ENCODE measurements around the gene COG7.

Gene COG7

GRCh38 chr16:23408823-23409298 lies 44.1 kb downstream of the COG7 start (continued):
- TF ChIP-seq PBX3 (CRISPR knock-in tag; IDR thresholded peaks at IDR 0.05) (no peak), ZNF629 (tag by site-specific recombination; IDR thresholded peaks at IDR 0.05) (peak; percentile 83), ZNF335 (tag by site-specific recombination; conservative IDR thresholded peaks at IDR 0.05) (0 out of 2 replicates have a peak, but pooled peaks have one; percentile 32), ZNF174 (tag by site-specific recombination; IDR thresholded peaks at IDR 0.05) (no peak), ZNF645 (tag by site-specific recombination; IDR thresholded peaks at IDR 0.05) (no peak), ZNF571 (tag by site-specific recombination; IDR thresholded peaks at IDR 0.05) (no peak), ZXDB (tag by site-specific recombination; IDR thresholded peaks at IDR 0.05) (peak; percentile 72), MYNN (tag by site-specific recombination; IDR thresholded peaks at IDR 0.05; ENCODE audit: borderline replicate concordance) (no peak), ZNF341 (tag by site-specific recombination; IDR thresholded peaks at IDR 0.05; ENCODE audit: low read depth) (no peak), FEZF1 (tag by site-specific recombination; IDR thresholded peaks at IDR 0.05) (peak; percentile 93), PRDM10 (tag by site-specific recombination; IDR thresholded peaks at IDR 0.05) (peak; percentile 77), ZSCAN4 (tag by site-specific recombination; IDR thresholded peaks at IDR 0.05) (peak; percentile 97), ZNF621 (tag by site-specific recombination; IDR thresholded peaks at IDR 0.05) (peak; percentile 71; the same call in 1 of the 2 replicates), ZBTB8A (tag by site-specific recombination; IDR thresholded peaks at IDR 0.05) (no peak), ZNF248 (tag by site-specific recombination; IDR thresholded peaks at IDR 0.05) (no peak), RBAK (tag by site-specific recombination; IDR thresholded peaks at IDR 0.05) (no peak), GLI4 (tag by site-specific recombination; IDR thresholded peaks at IDR 0.05) (peak; percentile 86), KLF8 (tag by site-specific recombination; IDR thresholded peaks at IDR 0.05) (peak; percentile 43; the same call in 1 of the 2 replicates), EGR2 (tag by site-specific recombination; IDR thresholded peaks at IDR 0.05; ENCODE audit: low read depth) (no peak), ZNF558 (tag by site-specific recombination; IDR thresholded peaks at IDR 0.05) (no peak), ZNF169 (tag by site-specific recombination; IDR thresholded peaks at IDR 0.05) (peak; percentile 90), PRDM6 (tag by site-specific recombination; IDR thresholded peaks at IDR 0.05) (no peak), ZNF133 (tag by site-specific recombination; IDR thresholded peaks at IDR 0.05) (no peak), ZNF785 (tag by site-specific recombination; IDR thresholded peaks at IDR 0.05) (peak; percentile 74), ZNF202 (tag by site-specific recombination; IDR thresholded peaks at IDR 0.05; ENCODE audit: borderline replicate concordance) (no peak), ZNF311 (tag by site-specific recombination; IDR thresholded peaks at IDR 0.05; ENCODE audit: borderline replicate concordance) (no peak), ZNF26 (tag by site-specific recombination; IDR thresholded peaks at IDR 0.05) (no peak), ZNF148 (tag by site-specific recombination; IDR thresholded peaks at IDR 0.05; ENCODE audit: borderline replicate concordance) (peak; percentile 80; the same call in 1 of the 2 replicates)
